NCI-H2196 (cell line): ENCODE results near the gene ETV1.
"Not testable (repeated sequence)": the region's sequence is repeated elsewhere in the genome, so short reads cannot be mapped to it uniquely, and the experiment has no call there.

ENCODE experiments used
- DNase-seq: peaks from one replicate; lab custom pipeline; 2025; ENCODE audit not compliant: unreplicated experiment; lab: John Stamatoyannopoulos, UW

The ETV1 gene

GRCh38 chr7:13933091-13933490 lies 56.4 kb downstream of the ETV1 start:
- DNase-seq, result no peak

- no peak for DNase-seq
These were observed 57.3 kb downstream of the ETV1 start for GRCh38 chr7:13932131-13932530.

GRCh38 chr7:13921062-13921461 lies 68.4 kb downstream of the ETV1 start:
- no peak for DNase-seq

GRCh38 chr7:13920053-13920697 lies 69.3 kb downstream of the ETV1 start:
- peak; percentile 71 for DNase-seq

- not testable (repeated sequence) for DNase-seq
These were observed 71.1 kb downstream of the ETV1 start for GRCh38 chr7:13918333-13918732.

GRCh38 chr7:13917103-13917502 lies 72.4 kb downstream of the ETV1 start:
- not testable (repeated sequence) for DNase-seq

GRCh38 chr7:13915891-13916290 lies 73.6 kb downstream of the ETV1 start:
- no peak for DNase-seq

- DNase-seq, result no peak
These were observed 76.7 kb downstream of the ETV1 start for GRCh38 chr7:13912715-13913278.

GRCh38 chr7:13911909-13912308 lies 77.6 kb downstream of the ETV1 start:
- DNase-seq, result no peak

GRCh38 chr7:13910805-13911551 lies 78.5 kb downstream of the ETV1 start:
- DNase-seq, result no peak

- DNase-seq, result no peak
These were observed 80.6 kb downstream of the ETV1 start for GRCh38 chr7:13908667-13909397.

- DNase-seq, result no peak
These were observed 81.6 kb downstream of the ETV1 start for GRCh38 chr7:13907831-13908230.

- no peak for DNase-seq
These were observed 84.8 kb downstream of the ETV1 start for GRCh38 chr7:13904689-13905088.

- no peak for DNase-seq
These were observed 85.5 kb downstream of the ETV1 start for GRCh38 chr7:13904007-13904406.

- DNase-seq, result no peak
These were observed 87.9 kb downstream of the ETV1 start for GRCh38 chr7:13901577-13901976.

GRCh38 chr7:13898957-13899670 lies 90.4 kb downstream of the ETV1 start:
- DNase-seq, result no peak

GRCh38 chr7:13897819-13898218 lies 91.6 kb downstream of the ETV1 start:
- DNase-seq, result no peak

- no peak for DNase-seq
These were observed 94.5 kb downstream of the ETV1 start for GRCh38 chr7:13894954-13895353.

GRCh38 chr7:13894377-13894776 lies 95.1 kb downstream of the ETV1 start:
- no peak for DNase-seq

GRCh38 chr7:13890793-13891192 lies 98.7 kb downstream of the ETV1 start:
- DNase-seq, result no peak

- DNase-seq, result no peak
These were observed 103.1 kb downstream of the ETV1 start for GRCh38 chr7:13886356-13886755.
